ENCODE results near the gene PPM1G.

DNA sequence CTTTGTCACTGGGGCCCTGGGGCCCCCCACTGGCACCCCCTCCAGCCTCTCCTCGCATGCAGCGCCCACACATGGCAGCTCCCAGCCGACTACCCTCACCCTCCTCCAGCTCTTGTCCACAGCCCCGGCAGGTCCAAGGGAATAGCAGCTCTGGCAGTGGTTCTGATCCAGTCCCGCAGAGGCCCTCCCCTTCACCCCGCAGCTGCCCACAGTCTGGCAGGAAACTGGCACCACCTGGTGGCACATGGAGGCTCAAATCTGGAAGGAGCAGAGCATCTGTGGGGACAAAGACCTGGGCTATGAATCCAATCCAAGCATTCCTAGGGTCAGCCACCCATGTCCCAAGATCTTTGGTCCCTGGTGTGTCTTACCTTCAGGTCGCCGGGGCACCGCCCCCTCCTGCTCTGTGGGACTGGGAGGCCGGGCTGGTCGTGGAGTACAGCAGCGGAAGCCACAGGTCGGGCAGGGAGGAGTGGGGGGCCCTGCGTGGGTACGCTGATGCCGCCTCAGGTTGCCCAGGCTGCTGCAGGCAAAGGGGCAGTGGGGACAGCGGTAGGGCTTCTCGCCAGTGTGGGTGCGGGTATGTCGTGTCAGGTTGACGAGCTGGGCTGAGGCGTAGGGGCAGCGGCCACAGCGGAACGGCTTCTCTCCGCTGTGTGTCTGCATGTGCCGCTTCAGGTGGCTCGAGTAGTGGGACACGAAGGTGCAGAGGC is 31.1 kb downstream of the PPM1G start:
- TF ChIP-seq, protein P1, sequence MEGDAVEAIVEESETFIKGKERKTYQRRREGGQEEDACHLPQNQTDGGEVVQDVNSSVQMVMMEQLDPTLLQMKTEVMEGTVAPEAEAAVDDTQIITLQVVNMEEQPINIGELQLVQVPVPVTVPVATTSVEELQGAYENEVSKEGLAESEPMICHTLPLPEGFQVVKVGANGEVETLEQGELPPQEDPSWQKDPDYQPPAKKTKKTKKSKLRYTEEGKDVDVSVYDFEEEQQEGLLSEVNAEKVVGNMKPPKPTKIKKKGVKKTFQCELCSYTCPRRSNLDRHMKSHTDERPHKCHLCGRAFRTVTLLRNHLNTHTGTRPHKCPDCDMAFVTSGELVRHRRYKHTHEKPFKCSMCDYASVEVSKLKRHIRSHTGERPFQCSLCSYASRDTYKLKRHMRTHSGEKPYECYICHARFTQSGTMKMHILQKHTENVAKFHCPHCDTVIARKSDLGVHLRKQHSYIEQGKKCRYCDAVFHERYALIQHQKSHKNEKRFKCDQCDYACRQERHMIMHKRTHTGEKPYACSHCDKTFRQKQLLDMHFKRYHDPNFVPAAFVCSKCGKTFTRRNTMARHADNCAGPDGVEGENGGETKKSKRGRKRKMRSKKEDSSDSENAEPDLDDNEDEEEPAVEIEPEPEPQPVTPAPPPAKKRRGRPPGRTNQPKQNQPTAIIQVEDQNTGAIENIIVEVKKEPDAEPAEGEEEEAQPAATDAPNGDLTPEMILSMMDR (IDR thresholded peaks at IDR 0.05; ENCODE audit: low read depth, low read length): peak; percentile 13; the same call in 1 of the 2 replicates
- no peak for TF ChIP-seq EZH2phosphoT487 (IDR thresholded peaks at IDR 0.05; ENCODE audit: low read depth)

Measured in OCI-LY3 (cell line).